Activated B cell treated with CpG ODN at 0.5 μM for 24 hours (primary cell): Measurements from ENCODE around the gene NLRX1. TPM values are rescaled to one million over a fixed set of nuclear protein-coding genes. Genes with fewer than 3 reads are reported as not detected.

Source experiments
- ATAC-seq: fragments of 200-7000 bp; cut with Tn5 transposase; one replicate; pipeline ENCODE4 v1.10.0; 2021; ENCODE audit warnings: low read depth, mild to moderate bottlenecking, moderate library complexity
- CTCF ChIA-PET: fragments of 350-600 bp; sonication (Branson Sonifier 250); formaldehyde crosslinking; loops from one replicate; lab custom pipeline; 2021; ENCODE audit warnings: antibody characterized with exemption; lab: Charles Lee
- POLR2A ChIA-PET: fragments of 350-600 bp; sonication (Branson Sonifier 250); formaldehyde crosslinking; loops from one replicate; lab custom pipeline; 2021; ENCODE audit warnings: antibody characterized with exemption; lab: Charles Lee
- DNase-seq: peaks from one replicate; pipeline ENCODE4 v3.0.0; 2022
- H3K27ac Mint-ChIP-seq: one replicate; pipeline ENCODE4 v1.8.0; 2020; ENCODE audit warnings: mixed read lengths
- H3K27me3 Mint-ChIP-seq: one replicate; pipeline ENCODE4 v1.8.0; 2021; ENCODE audit warnings: mixed read lengths
- H3K36me3 Mint-ChIP-seq: one replicate; pipeline ENCODE4 v1.8.0; 2021; ENCODE audit warnings: low read depth, mixed read lengths
- H3K4me1 Mint-ChIP-seq: one replicate; pipeline ENCODE4 v1.8.0; 2021; ENCODE audit warnings: mixed read lengths
- H3K4me3 Mint-ChIP-seq: one replicate; pipeline ENCODE4 v1.8.0; 2020; ENCODE audit warnings: mild to moderate bottlenecking, mixed read lengths
- H3K9me3 Mint-ChIP-seq: one replicate; pipeline ENCODE4 v1.8.0; 2020; ENCODE audit warnings: mixed read lengths
- CTCF ChIP-seq: fragments of 200-600 bp; IDR thresholded peaks from one replicate; pipeline ENCODE4 v1.8.0; 2022; ENCODE audit warnings: antibody characterized with exemption, mild to moderate bottlenecking
- intact Hi-C: fragments of 100-400 bp; cut with micrococcal nuclease; formaldehyde crosslinking; loops from one replicate; pipeline ENCODE4 v1.15.1; 2024
- total RNA-seq: library from RNA; stranded (reverse); gene quantifications from 2 replicates; pipeline ENCODE4 v1.2.3, GENCODE V29; 2022

NLRX1 gene
- total RNA-seq, 1 donor from 2014 or later = 9.8 TPM

GRCh38 chr11:119178166-119178680, 9.7 kb downstream of the NLRX1 start:
- ATAC-seq (no peak), DNase-seq (no peak)
- intact Hi-C loops = no loop called here
- H3K9me3 Mint-ChIP-seq = no peaks in the 10 kb centered on the region
- ChIA-PET POLR2A (no interaction called here), CTCF (no interaction called here)
- no peaks in the 10 kb centered on the region for H3K4me1 Mint-ChIP-seq
- no peak overlapping the region for H3K4me3 Mint-ChIP-seq
- H3K27me3 Mint-ChIP-seq = no peaks in the 10 kb centered on the region
- H3K36me3 Mint-ChIP-seq = peaks cover 11% of the 10 kb centered on the region
- no peak overlapping the region for H3K27ac Mint-ChIP-seq
- TF ChIP-seq CTCF = no peak

GRCh38 chr11:119179342-119179741, 10.8 kb downstream of the NLRX1 start:
- no peak for DNase-seq
- ChIA-PET CTCF (interaction anchor here (1.8 kb wide), 1 partner anchor 17 kb away, joined by 4 read pairs; no protein-coding TSS in a partner anchor), POLR2A (no interaction called here)
- peaks cover 3% of the 10 kb centered on the region for H3K4me1 Mint-ChIP-seq
- H3K4me3 Mint-ChIP-seq = no peak overlapping the region
- H3K27me3 Mint-ChIP-seq = no peaks in the 10 kb centered on the region
- peaks cover 9% of the 10 kb centered on the region for H3K36me3 Mint-ChIP-seq
- no peaks in the 10 kb centered on the region for H3K9me3 Mint-ChIP-seq
- intact Hi-C loops = no loop called here
- H3K27ac Mint-ChIP-seq = no peak overlapping the region
- no peak for TF ChIP-seq CTCF
- no peak for ATAC-seq

- no peaks in the 10 kb centered on the region for H3K9me3 Mint-ChIP-seq
- no peak for ATAC-seq
- ChIA-PET CTCF (interaction anchor here (1.8 kb wide), 1 partner anchor 17 kb away, joined by 4 read pairs; no protein-coding TSS in a partner anchor), POLR2A (no interaction called here)
- H3K27me3 Mint-ChIP-seq = no peaks in the 10 kb centered on the region
- TF ChIP-seq CTCF = no peak
- no peak overlapping the region for H3K4me3 Mint-ChIP-seq
- intact Hi-C loops = no loop called here
- H3K36me3 Mint-ChIP-seq = peaks cover 9% of the 10 kb centered on the region
- no peak for DNase-seq
- no peak overlapping the region for H3K27ac Mint-ChIP-seq
- peaks cover 8% of the 10 kb centered on the region for H3K4me1 Mint-ChIP-seq
These were observed 11.5 kb downstream of the NLRX1 start for GRCh38 chr11:119179983-119180382.

GRCh38 chr11:119180729-119181676, 12.5 kb downstream of the NLRX1 start:
- Mint-ChIP-seq H3K4me1 (peaks cover 8% of the 10 kb centered on the region), H3K27me3 (peaks cover 4% of the 10 kb centered on the region), H3K36me3 (peaks cover 6% of the 10 kb centered on the region), H3K4me3 (no peak overlapping the region), H3K9me3 (no peaks in the 10 kb centered on the region), H3K27ac (no peak overlapping the region)
- ChIA-PET POLR2A (interaction anchor here (0.6 kb wide), 1 partner anchor 48 kb away, joined by 5 read pairs; no protein-coding TSS in a partner anchor), CTCF (interaction anchor here (0.6 to 1.8 kb wide), 2 partner anchors 16 to 156 kb away, joined by 3 to 4 read pairs; no protein-coding TSS in a partner anchor)
- ATAC-seq (no peak), DNase-seq (no peak)
- intact Hi-C loops = no loop called here
- TF ChIP-seq CTCF = no peak
